Skeletal muscle tissue (tissue), 4 donors: ENCODE results near the gene MAS1L. TPM values are rescaled to one million over a fixed set of nuclear protein-coding genes. Genes with fewer than 3 reads are reported as not detected.

Experiments used
- H3K27ac ChIP-seq: one replicate; pipeline ENCODE4 v1.7.0; 2013; ENCODE audit warnings: mild to moderate bottlenecking, low read depth, low read length, inconsistent platforms
- H3K27me3 ChIP-seq, 3 donors: one replicate each; pipeline ENCODE4 v1.7.0; 2013; ENCODE audit warnings: low read length in 3 of 3; ENCODE audit not compliant: control insufficient read depth in 3 of 3, insufficient read depth in 3 of 3
- H3K36me3 ChIP-seq, 3 donors: one replicate each; pipeline ENCODE4 v1.7.0; 2013; ENCODE audit warnings: low read length in 3 of 3; ENCODE audit not compliant: control insufficient read depth in 3 of 3, insufficient read depth in 3 of 3
- H3K4me1 ChIP-seq, 3 donors: one replicate each; pipeline ENCODE4 v1.7.0; 2013; ENCODE audit warnings: low read length in 3 of 3, mild to moderate bottlenecking in 3 of 3; ENCODE audit not compliant: control insufficient read depth in 3 of 3, insufficient read depth in 3 of 3
- H3K4me3 ChIP-seq, 3 donors: one replicate each; pipeline ENCODE4 v1.7.0; 2013; ENCODE audit warnings: low read length in 3 of 3
- H3K9ac ChIP-seq, 3 donors: one replicate each; pipeline ENCODE4 v1.7.0; 2013; ENCODE audit warnings: low read length in 3 of 3, mild to moderate bottlenecking in 3 of 3, moderate library complexity in 2 of 3, low read depth in 1 of 3
- H3K9me3 ChIP-seq, 3 donors: one replicate each; pipeline ENCODE4 v1.7.0; 2013; ENCODE audit warnings: low read length in 3 of 3; ENCODE audit not compliant: control insufficient read depth in 3 of 3
- total RNA-seq: library from RNA; depleted of rRNA; stranded (reverse); fragments of >200 nt; gene quantifications from one replicate; pipeline ENCODE4 v1.2.3, GENCODE V29; 2014
- donor health status: Osteomylitis.

The MAS1L gene
- total RNA-seq, 1 donor from 2014 or later: not detected

- no peak overlapping the region for H3K4me3 ChIP-seq
- H3K27me3 ChIP-seq: peaks cover 0 to 3% (median 0%) of the 10 kb centered on the region in 3 donors
- no peaks in the 10 kb centered on the region for H3K4me1 ChIP-seq
- H3K9me3 ChIP-seq: peaks cover 0 to 3% (median 0%) of the 10 kb centered on the region in 3 donors
- no peaks in the 10 kb centered on the region for H3K36me3 ChIP-seq
- H3K27ac ChIP-seq: no peak overlapping the region
- H3K9ac ChIP-seq: no peak overlapping the region
Measured at GRCh38 chr6:29516108-29516507, 28.4 kb upstream of the MAS1L start.

- H3K9me3 ChIP-seq: no peaks in the 10 kb centered on the region
- no peaks in the 10 kb centered on the region for H3K36me3 ChIP-seq
- H3K27me3 ChIP-seq: peaks cover 0 to 7% (median 0%) of the 10 kb centered on the region in 3 donors
- H3K27ac ChIP-seq: no peak overlapping the region
- H3K4me1 ChIP-seq: no peaks in the 10 kb centered on the region
- no peak overlapping the region for H3K4me3 ChIP-seq
- H3K9ac ChIP-seq: no peak overlapping the region
Measured at GRCh38 chr6:29510746-29511300, 23.1 kb upstream of the MAS1L start.

GRCh38 chr6:29510202-29510601 is 22.4 kb upstream of the MAS1L start:
- Histone ChIP-seq H3K4me1 (no peaks in the 10 kb centered on the region), H3K4me3 (no peak overlapping the region)

GRCh38 chr6:29509711-29510110 is 22.0 kb upstream of the MAS1L start:
- Histone ChIP-seq H3K36me3 (no peaks in the 10 kb centered on the region), H3K27me3 (peaks cover 0 to 7% (median 0%) of the 10 kb centered on the region in 3 donors), H3K9me3 (no peaks in the 10 kb centered on the region), H3K4me3 (no peak overlapping the region), H3K27ac (no peak overlapping the region), H3K4me1 (no peaks in the 10 kb centered on the region), H3K9ac (no peak overlapping the region)

More at GRCh38 chr6:29510202-29510601, 22.4 kb upstream of the MAS1L start:
- peaks cover 0 to 7% (median 0%) of the 10 kb centered on the region in 3 donors for H3K27me3 ChIP-seq
- no peak overlapping the region for H3K27ac ChIP-seq
- no peak overlapping the region for H3K9ac ChIP-seq
- no peaks in the 10 kb centered on the region for H3K9me3 ChIP-seq
- H3K36me3 ChIP-seq: no peaks in the 10 kb centered on the region

GRCh38 chr6:29509239-29509638 is 21.5 kb upstream of the MAS1L start:
- Histone ChIP-seq H3K27me3 (peaks cover 0 to 4% (median 0%) of the 10 kb centered on the region in 3 donors), H3K4me3 (no peak overlapping the region), H3K9me3 (no peaks in the 10 kb centered on the region), H3K27ac (no peak overlapping the region), H3K4me1 (no peaks in the 10 kb centered on the region), H3K36me3 (no peaks in the 10 kb centered on the region), H3K9ac (no peak overlapping the region)

GRCh38 chr6:29507319-29507718 is 19.6 kb upstream of the MAS1L start:
- no peaks in the 10 kb centered on the region for H3K9me3 ChIP-seq
- no peak overlapping the region for H3K27ac ChIP-seq

GRCh38 chr6:29506446-29507067 is 18.8 kb upstream of the MAS1L start:
- H3K36me3 ChIP-seq: no peaks in the 10 kb centered on the region
- H3K4me3 ChIP-seq: no peak overlapping the region
- H3K9ac ChIP-seq: no peak overlapping the region
- peaks cover 0 to 7% (median 4%) of the 10 kb centered on the region in 3 donors for H3K27me3 ChIP-seq
- H3K27ac ChIP-seq: no peak overlapping the region
- H3K9me3 ChIP-seq: no peaks in the 10 kb centered on the region
- no peaks in the 10 kb centered on the region for H3K4me1 ChIP-seq

More at GRCh38 chr6:29507319-29507718, 19.6 kb upstream of the MAS1L start:
- Histone ChIP-seq H3K27me3 (peaks cover 0 to 7% (median 3%) of the 10 kb centered on the region in 3 donors), H3K36me3 (no peaks in the 10 kb centered on the region), H3K4me3 (no peak overlapping the region), H3K4me1 (no peaks in the 10 kb centered on the region), H3K9ac (no peak overlapping the region)

GRCh38 chr6:29505808-29506207 is 18.1 kb upstream of the MAS1L start:
- H3K4me1 ChIP-seq: no peaks in the 10 kb centered on the region
- no peak overlapping the region for H3K9ac ChIP-seq
- peaks cover 0 to 10% (median 4%) of the 10 kb centered on the region in 3 donors for H3K27me3 ChIP-seq
- H3K27ac ChIP-seq: no peak overlapping the region
- H3K4me3 ChIP-seq: no peak overlapping the region
- no peaks in the 10 kb centered on the region for H3K9me3 ChIP-seq
- H3K36me3 ChIP-seq: no peaks in the 10 kb centered on the region

GRCh38 chr6:29504961-29505360 is 17.2 kb upstream of the MAS1L start:
- Histone ChIP-seq H3K27me3 (peaks cover 0 to 16% (median 4%) of the 10 kb centered on the region in 3 donors), H3K36me3 (no peaks in the 10 kb centered on the region), H3K9ac (no peak overlapping the region), H3K4me3 (no peak overlapping the region), H3K9me3 (no peaks in the 10 kb centered on the region), H3K4me1 (no peaks in the 10 kb centered on the region), H3K27ac (no peak overlapping the region)

GRCh38 chr6:29502597-29502996 is 14.8 kb upstream of the MAS1L start:
- H3K9ac ChIP-seq: no peak overlapping the region
- H3K27me3 ChIP-seq: peaks cover 0 to 12% (median 4%) of the 10 kb centered on the region in 3 donors
- H3K27ac ChIP-seq: no peak overlapping the region
- H3K4me3 ChIP-seq: no peak overlapping the region
- no peaks in the 10 kb centered on the region for H3K4me1 ChIP-seq
- no peaks in the 10 kb centered on the region for H3K36me3 ChIP-seq
- no peaks in the 10 kb centered on the region for H3K9me3 ChIP-seq
